Sigmoid colon (tissue), 4 donors: Measurements from ENCODE around the gene MYLK.

ENCODE experiments used
- CTCF ChIP-seq, 4 experiments: fragments of 450-650 bp in 3 of 4; fragments of 200-600 bp in 1 of 4; IDR thresholded peaks; one replicate each; pipeline ENCODE4 v1.5.1; 2016 to 2019; ENCODE audit warnings: antibody characterized with exemption in 4 of 4, mild to moderate bottlenecking in 3 of 4, moderate library complexity in 2 of 4
- EP300 ChIP-seq, 4 donors: sonication (generic); formaldehyde crosslinking; IDR thresholded peaks; one replicate each; pipeline ENCODE4 v1.6.1; 2017; ENCODE audit warnings: antibody characterized with exemption in 4 of 4
- POLR2A ChIP-seq, 2 donors: fragments of 450-650 bp; IDR thresholded peaks; one replicate each; pipeline ENCODE4 v1.6.1; 2016; ENCODE audit warnings: antibody characterized with exemption in 2 of 2, mild to moderate bottlenecking in 2 of 2, moderate library complexity in 2 of 2
- POLR2AphosphoS5 ChIP-seq, 4 donors: sonication (generic); formaldehyde crosslinking; IDR thresholded peaks; one replicate each; pipeline ENCODE4 v1.6.1; 2017; ENCODE audit warnings: antibody characterized with exemption in 4 of 4

- TF ChIP-seq CTCF (IDR thresholded peaks at IDR 0.05), result no peak
- TF ChIP-seq POLR2A (IDR thresholded peaks at IDR 0.05), result no peak
- no peak for TF ChIP-seq EP300 (IDR thresholded peaks at IDR 0.05)
- no peak for TF ChIP-seq POLR2AphosphoS5 (IDR thresholded peaks at IDR 0.05)
These were observed 7.3 kb downstream of the MYLK start for GRCh38 chr3:123876858-123877257.
